HG02938 (cell line): Measurements from ENCODE around the gene SLC30A1.
"Not testable (repeated sequence)": the region's sequence is repeated elsewhere in the genome, so short reads cannot be mapped to it uniquely, and the experiment has no call there.

Source experiments
- ATAC-seq: cut with Tn5 transposase; IDR thresholded peaks from one replicate; pipeline ENCODE4 v1.9.1; 2021; ENCODE audit warnings: mild to moderate bottlenecking, moderate library complexity; ENCODE audit not compliant: unreplicated experiment

The SLC30A1 gene

GRCh38 chr1:211588711-211589110, 9.8 kb upstream of the SLC30A1 start:
- ATAC-seq: no peak

- no peak for ATAC-seq
These were observed 8.2 kb upstream of the SLC30A1 start for GRCh38 chr1:211587123-211587522.

- no peak for ATAC-seq
These were observed 7.6 kb upstream of the SLC30A1 start for GRCh38 chr1:211586538-211586937.

- ATAC-seq: no peak
These were observed 4.3 kb upstream of the SLC30A1 start for GRCh38 chr1:211583011-211583992.

- no peak for ATAC-seq
These were observed 2.6 kb upstream of the SLC30A1 start for GRCh38 chr1:211581526-211581925.

- ATAC-seq: no peak
These were observed 1.3 kb upstream of the SLC30A1 start for GRCh38 chr1:211580303-211580687.

GRCh38 chr1:211579440-211580302, 710 bp upstream of the SLC30A1 start:
- peak; percentile 34 for ATAC-seq

GRCh38 chr1:211577819-211578639, 932 bp downstream of the SLC30A1 start:
- peak; percentile 22 for ATAC-seq

GRCh38 chr1:211577277-211577818, 1.6 kb downstream of the SLC30A1 start:
- no peak for ATAC-seq

GRCh38 chr1:211576717-211577116, 2.2 kb downstream of the SLC30A1 start:
- ATAC-seq: no peak

- no peak for ATAC-seq
These were observed 4.3 kb downstream of the SLC30A1 start for GRCh38 chr1:211574705-211575104.

GRCh38 chr1:211571998-211572397, 7.0 kb downstream of the SLC30A1 start:
- no peak for ATAC-seq

- not testable (repeated sequence) for ATAC-seq
These were observed 8.6 kb downstream of the SLC30A1 start for GRCh38 chr1:211570378-211570777.

- peak; percentile 79 for ATAC-seq
These were observed 12.4 kb downstream of the SLC30A1 start for GRCh38 chr1:211566431-211567025.

GRCh38 chr1:211564084-211564483, 14.9 kb downstream of the SLC30A1 start:
- no peak for ATAC-seq

GRCh38 chr1:211559222-211560010, 19.5 kb downstream of the SLC30A1 start:
- ATAC-seq: no peak

- ATAC-seq: no peak
These were observed 20.9 kb downstream of the SLC30A1 start for GRCh38 chr1:211557894-211558625.

GRCh38 chr1:211553549-211553948, 25.4 kb downstream of the SLC30A1 start:
- ATAC-seq: no peak
